Omental fat pad (tissue), 4 donors: Measurements from ENCODE around the gene SLC8A1. TPM values are rescaled to one million over a fixed set of nuclear protein-coding genes. Genes with fewer than 3 reads are reported as not detected.

Experiments used
- ATAC-seq: fragments of 150-250 bp; one replicate; pipeline ENCODE4 v1.9.1; 2016; ENCODE audit warnings: mild to moderate bottlenecking, moderate library complexity; ENCODE audit not compliant: low FRiP score
- DNase-seq: peaks from one replicate; pipeline ENCODE4 v3.0.0-alpha.2; 2019; ENCODE audit warnings: low spot score
- CTCF ChIP-seq, 3 donors: fragments of 450-650 bp; IDR thresholded peaks; one replicate each; pipeline ENCODE4 v1.5.1; 2016 to 2017; ENCODE audit warnings: antibody characterized with exemption in 3 of 3, mild to moderate bottlenecking in 3 of 3, moderate library complexity in 2 of 3
- total RNA-seq, 4 donors: library from RNA; depleted of rRNA; stranded (reverse); fragments of >200 nt; gene quantifications; one replicate each; pipeline ENCODE4 v1.1.0, GENCODE V29; 2016

Gene SLC8A1
- total RNA-seq, 4 donors from 2014 or later: 17.5 to 47.0 (median 30.0) TPM

- DNase-seq: no peak
- no peak for TF ChIP-seq CTCF (IDR thresholded peaks at IDR 0.05)
- no peak for ATAC-seq
Measured at GRCh38 chr2:40454321-40454720, 2.4 kb upstream of the SLC8A1 start.

- no peak for DNase-seq
- no peak for TF ChIP-seq CTCF (IDR thresholded peaks at IDR 0.05)
- ATAC-seq: no peak
Measured at GRCh38 chr2:40452786-40453185, 896 bp upstream of the SLC8A1 start.

GRCh38 chr2:40450796-40451430 is 977 bp downstream of the SLC8A1 start:
- ATAC-seq: peak; percentile 62
- DNase-seq: no peak
- no peak for TF ChIP-seq CTCF (IDR thresholded peaks at IDR 0.05)

GRCh38 chr2:40450066-40450795 is 1.7 kb downstream of the SLC8A1 start:
- TF ChIP-seq CTCF (IDR thresholded peaks at IDR 0.05): no peak
- no peak for DNase-seq
- ATAC-seq: peak; percentile 31

- TF ChIP-seq CTCF (IDR thresholded peaks at IDR 0.05): no peak
- no peak for ATAC-seq
- DNase-seq: no peak
Measured at GRCh38 chr2:40448476-40449079, 3.3 kb downstream of the SLC8A1 start.

- no peak for ATAC-seq
- no peak for TF ChIP-seq CTCF (IDR thresholded peaks at IDR 0.05)
- no peak for DNase-seq
Measured at GRCh38 chr2:40445467-40445866, 6.4 kb downstream of the SLC8A1 start.
